Neural cell (in vitro differentiated cells): ENCODE results near the gene RALB.

Source experiments
- EP300 ChIP-seq: fragments of 450-650 bp; conservative IDR thresholded peaks from 2 replicates; pipeline ENCODE4 v1.6.1; 2014; ENCODE audit warnings: antibody characterized with exemption, mild to moderate bottlenecking, moderate library complexity; ENCODE audit not compliant: poor library complexity, severe bottlenecking
- EZH2 ChIP-seq: fragments of 200-600, 300-800 bp; shearing (Covaris generic), sonication (generic); IDR thresholded peaks from 2 replicates; pipeline ENCODE4 v1.6.1; 2014; ENCODE audit warnings: antibody characterized with exemption, low read length, borderline replicate concordance, mild to moderate bottlenecking; ENCODE audit not compliant: insufficient read depth, poor library complexity, severe bottlenecking
- MXI1 ChIP-seq: fragments of 450-650 bp; conservative IDR thresholded peaks from 2 replicates; pipeline ENCODE4 v1.6.1; 2014; ENCODE audit warnings: antibody characterized with exemption, mild to moderate bottlenecking; ENCODE audit not compliant: poor library complexity, severe bottlenecking
- POLR2AphosphoS5 ChIP-seq: IDR thresholded peaks from 2 replicates; pipeline ENCODE4 v1.6.1; 2012
- SMC3 ChIP-seq: fragments of 450-650 bp; conservative IDR thresholded peaks from 2 replicates; pipeline ENCODE4 v1.6.1; 2014; ENCODE audit warnings: antibody characterized with exemption, mild to moderate bottlenecking, moderate library complexity; ENCODE audit not compliant: poor library complexity
- TAF1 ChIP-seq: IDR thresholded peaks from 2 replicates; pipeline ENCODE4 v1.6.1; 2012; ENCODE audit warnings: low read depth
- TF ChIP-seq, protein P1 (sequence below): fragments of 450-650 bp; IDR thresholded peaks from 2 replicates; pipeline ENCODE4 v1.5.1; 2014; ENCODE audit warnings: antibody characterized with exemption, mild to moderate bottlenecking, moderate library complexity; ENCODE audit not compliant: poor library complexity, severe bottlenecking
- TF ChIP-seq, protein P2 (sequence below): IDR thresholded peaks from 2 replicates; pipeline ENCODE4 v1.6.1; 2012; ENCODE audit warnings: borderline replicate concordance

GRCh38 chr2:120341977-120342376 is 89.3 kb downstream of the RALB start:
- TF ChIP-seq POLR2AphosphoS5: no peak
- TF ChIP-seq EZH2: no peak
- TF ChIP-seq, protein P1, sequence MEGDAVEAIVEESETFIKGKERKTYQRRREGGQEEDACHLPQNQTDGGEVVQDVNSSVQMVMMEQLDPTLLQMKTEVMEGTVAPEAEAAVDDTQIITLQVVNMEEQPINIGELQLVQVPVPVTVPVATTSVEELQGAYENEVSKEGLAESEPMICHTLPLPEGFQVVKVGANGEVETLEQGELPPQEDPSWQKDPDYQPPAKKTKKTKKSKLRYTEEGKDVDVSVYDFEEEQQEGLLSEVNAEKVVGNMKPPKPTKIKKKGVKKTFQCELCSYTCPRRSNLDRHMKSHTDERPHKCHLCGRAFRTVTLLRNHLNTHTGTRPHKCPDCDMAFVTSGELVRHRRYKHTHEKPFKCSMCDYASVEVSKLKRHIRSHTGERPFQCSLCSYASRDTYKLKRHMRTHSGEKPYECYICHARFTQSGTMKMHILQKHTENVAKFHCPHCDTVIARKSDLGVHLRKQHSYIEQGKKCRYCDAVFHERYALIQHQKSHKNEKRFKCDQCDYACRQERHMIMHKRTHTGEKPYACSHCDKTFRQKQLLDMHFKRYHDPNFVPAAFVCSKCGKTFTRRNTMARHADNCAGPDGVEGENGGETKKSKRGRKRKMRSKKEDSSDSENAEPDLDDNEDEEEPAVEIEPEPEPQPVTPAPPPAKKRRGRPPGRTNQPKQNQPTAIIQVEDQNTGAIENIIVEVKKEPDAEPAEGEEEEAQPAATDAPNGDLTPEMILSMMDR: no peak
- no peak for TF ChIP-seq SMC3
- TF ChIP-seq, protein P2, sequence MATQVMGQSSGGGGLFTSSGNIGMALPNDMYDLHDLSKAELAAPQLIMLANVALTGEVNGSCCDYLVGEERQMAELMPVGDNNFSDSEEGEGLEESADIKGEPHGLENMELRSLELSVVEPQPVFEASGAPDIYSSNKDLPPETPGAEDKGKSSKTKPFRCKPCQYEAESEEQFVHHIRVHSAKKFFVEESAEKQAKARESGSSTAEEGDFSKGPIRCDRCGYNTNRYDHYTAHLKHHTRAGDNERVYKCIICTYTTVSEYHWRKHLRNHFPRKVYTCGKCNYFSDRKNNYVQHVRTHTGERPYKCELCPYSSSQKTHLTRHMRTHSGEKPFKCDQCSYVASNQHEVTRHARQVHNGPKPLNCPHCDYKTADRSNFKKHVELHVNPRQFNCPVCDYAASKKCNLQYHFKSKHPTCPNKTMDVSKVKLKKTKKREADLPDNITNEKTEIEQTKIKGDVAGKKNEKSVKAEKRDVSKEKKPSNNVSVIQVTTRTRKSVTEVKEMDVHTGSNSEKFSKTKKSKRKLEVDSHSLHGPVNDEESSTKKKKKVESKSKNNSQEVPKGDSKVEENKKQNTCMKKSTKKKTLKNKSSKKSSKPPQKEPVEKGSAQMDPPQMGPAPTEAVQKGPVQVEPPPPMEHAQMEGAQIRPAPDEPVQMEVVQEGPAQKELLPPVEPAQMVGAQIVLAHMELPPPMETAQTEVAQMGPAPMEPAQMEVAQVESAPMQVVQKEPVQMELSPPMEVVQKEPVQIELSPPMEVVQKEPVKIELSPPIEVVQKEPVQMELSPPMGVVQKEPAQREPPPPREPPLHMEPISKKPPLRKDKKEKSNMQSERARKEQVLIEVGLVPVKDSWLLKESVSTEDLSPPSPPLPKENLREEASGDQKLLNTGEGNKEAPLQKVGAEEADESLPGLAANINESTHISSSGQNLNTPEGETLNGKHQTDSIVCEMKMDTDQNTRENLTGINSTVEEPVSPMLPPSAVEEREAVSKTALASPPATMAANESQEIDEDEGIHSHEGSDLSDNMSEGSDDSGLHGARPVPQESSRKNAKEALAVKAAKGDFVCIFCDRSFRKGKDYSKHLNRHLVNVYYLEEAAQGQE: no peak
- TF ChIP-seq EP300: no peak
- no peak for TF ChIP-seq TAF1
- TF ChIP-seq MXI1: no peak
